Osteocyte (in vitro differentiated cells): ENCODE measurements around the gene TRIM44. TPM values are rescaled to one million over a fixed set of nuclear protein-coding genes. Genes with fewer than 3 reads are reported as not detected.
"Not testable (repeated sequence)": the region's sequence is repeated elsewhere in the genome, so short reads cannot be mapped to it uniquely, and the experiment has no call there.

Experiments used
- DNase-seq: peaks from one replicate; pipeline ENCODE4 v3.0.0; 2021; ENCODE audit warnings: mixed read lengths; ENCODE audit not compliant: unreplicated experiment; ENCODE audit errors: extremely low spot score
- H3K27ac Mint-ChIP-seq: one replicate; pipeline ENCODE4 v1.8.0; 2021; ENCODE audit warnings: mild to moderate bottlenecking, mixed read lengths; ENCODE audit not compliant: unreplicated experiment
- H3K27me3 Mint-ChIP-seq: one replicate; pipeline ENCODE4 v1.8.0; 2021; ENCODE audit warnings: mixed read lengths; ENCODE audit not compliant: unreplicated experiment
- H3K36me3 Mint-ChIP-seq: one replicate; pipeline ENCODE4 v1.8.0; 2021; ENCODE audit warnings: mixed read lengths; ENCODE audit not compliant: unreplicated experiment
- H3K4me1 Mint-ChIP-seq: one replicate; pipeline ENCODE4 v1.8.0; 2021; ENCODE audit warnings: mixed read lengths; ENCODE audit not compliant: unreplicated experiment
- H3K4me3 Mint-ChIP-seq: one replicate; pipeline ENCODE4 v1.8.0; 2021; ENCODE audit warnings: mild to moderate bottlenecking, moderate library complexity, mixed read lengths; ENCODE audit not compliant: unreplicated experiment
- H3K9me3 Mint-ChIP-seq: one replicate; pipeline ENCODE4 v1.8.0; 2021; ENCODE audit warnings: mixed read lengths; ENCODE audit not compliant: unreplicated experiment
- CTCF ChIP-seq: fragments of 200-600 bp; sonication (generic); IDR thresholded peaks from 2 replicates; pipeline ENCODE4 v1.5.0; 2021; ENCODE audit warnings: antibody characterized with exemption, mild to moderate bottlenecking, moderate library complexity
- total RNA-seq: library from RNA; stranded (reverse); gene quantifications from 2 replicates; pipeline ENCODE4 v1.2.1, GENCODE V29; 2021

Gene TRIM44
- total RNA-seq, 1 donor from 2014 or later = 79.9 TPM

- H3K36me3 Mint-ChIP-seq = peaks cover 6% of the 10 kb centered on the region
- TF ChIP-seq CTCF = no peak
- no peaks in the 10 kb centered on the region for H3K9me3 Mint-ChIP-seq
- no peak overlapping the region for H3K27ac Mint-ChIP-seq
- no peak overlapping the region for H3K4me3 Mint-ChIP-seq
- DNase-seq = no peak
- H3K27me3 Mint-ChIP-seq = no peaks in the 10 kb centered on the region
- H3K4me1 Mint-ChIP-seq = peaks cover 12% of the 10 kb centered on the region
Observed at GRCh38 chr11:35751664-35752061, 89.1 kb downstream of the TRIM44 start.

GRCh38 chr11:35752115-35752514 is 89.5 kb downstream of the TRIM44 start:
- no peak for TF ChIP-seq CTCF
- H3K9me3 Mint-ChIP-seq = peaks cover under 1% of the 10 kb centered on the region
- H3K27ac Mint-ChIP-seq = peak overlapping the region; percentile 15
- peaks cover 7% of the 10 kb centered on the region for H3K4me1 Mint-ChIP-seq
- H3K27me3 Mint-ChIP-seq = no peaks in the 10 kb centered on the region
- peaks cover 8% of the 10 kb centered on the region for H3K36me3 Mint-ChIP-seq
- H3K4me3 Mint-ChIP-seq = no peak overlapping the region
- no peak for DNase-seq

GRCh38 chr11:35753573-35753972 is 91.0 kb downstream of the TRIM44 start:
- H3K4me1 Mint-ChIP-seq, H3K27ac Mint-ChIP-seq: not testable (repeated sequence)

GRCh38 chr11:35759951-35760350 is 97.4 kb downstream of the TRIM44 start:
- not testable (repeated sequence) for H3K9me3 Mint-ChIP-seq, DNase-seq, H3K27ac Mint-ChIP-seq, H3K27me3 Mint-ChIP-seq, H3K4me3 Mint-ChIP-seq
- Mint-ChIP-seq H3K4me1 (peaks cover 13% of the 10 kb centered on the region), H3K36me3 (peaks cover 14% of the 10 kb centered on the region)

More at GRCh38 chr11:35753573-35753972, 91.0 kb downstream of the TRIM44 start:
- not testable (repeated sequence) for DNase-seq, H3K4me3 Mint-ChIP-seq, H3K9me3 Mint-ChIP-seq, H3K27me3 Mint-ChIP-seq
- peaks cover 14% of the 10 kb centered on the region for H3K36me3 Mint-ChIP-seq

- no peak for DNase-seq
- peaks cover 15% of the 10 kb centered on the region for H3K4me1 Mint-ChIP-seq
- no peak overlapping the region for H3K27ac Mint-ChIP-seq
- no peak for TF ChIP-seq CTCF
- no peaks in the 10 kb centered on the region for H3K27me3 Mint-ChIP-seq
- H3K9me3 Mint-ChIP-seq = peaks cover 8% of the 10 kb centered on the region
- H3K36me3 Mint-ChIP-seq = peaks cover 11% of the 10 kb centered on the region
- H3K4me3 Mint-ChIP-seq = no peak overlapping the region
Observed at GRCh38 chr11:35761899-35762298, 99.3 kb downstream of the TRIM44 start.

- peaks cover 7% of the 10 kb centered on the region for H3K36me3 Mint-ChIP-seq
- no peak for DNase-seq
- H3K9me3 Mint-ChIP-seq = no peaks in the 10 kb centered on the region
- TF ChIP-seq CTCF = no peak
- H3K4me3 Mint-ChIP-seq = no peak overlapping the region
- peaks cover 15% of the 10 kb centered on the region for H3K4me1 Mint-ChIP-seq
- no peak overlapping the region for H3K27ac Mint-ChIP-seq
- no peaks in the 10 kb centered on the region for H3K27me3 Mint-ChIP-seq
Observed at GRCh38 chr11:35763301-35763700, 100.7 kb downstream of the TRIM44 start.
